Hepatocyte (in vitro differentiated cells): ENCODE data around the gene DLG2. TPM values are rescaled to one million over a fixed set of nuclear protein-coding genes. Genes with fewer than 3 reads are reported as not detected.

Experiments used
- DNase-seq: peaks from one replicate; pipeline ENCODE4 v3.0.0-alpha.2; 2016; ENCODE audit warnings: low spot score
- H2AFZ ChIP-seq: fragments of 200-600 bp; sonication (generic); 2 replicates; pipeline ENCODE4 v1.6.0; 2016; ENCODE audit warnings: antibody characterized with exemption, mild to moderate bottlenecking
- H3K27ac ChIP-seq: fragments of 200-600 bp; sonication (generic); 2 replicates; pipeline ENCODE4 v1.5.1; 2016; ENCODE audit warnings: mild to moderate bottlenecking
- H3K27me3 ChIP-seq: fragments of 200-600 bp; sonication (generic); 2 replicates; pipeline ENCODE4 v1.6.1; 2016
- H3K36me3 ChIP-seq: fragments of 200-600 bp; sonication (generic); replicated peaks from 2 replicates; pipeline ENCODE4 v1.5.1; 2016; ENCODE audit warnings: low read depth; ENCODE audit not compliant: insufficient read depth
- H3K4me1 ChIP-seq: fragments of 200-600 bp; sonication (generic); 2 replicates; pipeline ENCODE4 v1.5.1; 2016; ENCODE audit warnings: mild to moderate bottlenecking, moderate library complexity; ENCODE audit not compliant: insufficient read depth
- H3K4me2 ChIP-seq: fragments of 200-600 bp; sonication (generic); 2 replicates; pipeline ENCODE4 v1.6.0; 2016
- H3K4me3 ChIP-seq: fragments of 200-600 bp; sonication (generic); 2 replicates; pipeline ENCODE4 v1.5.1; 2016; ENCODE audit warnings: mild to moderate bottlenecking
- H3K79me2 ChIP-seq: fragments of 200-600 bp; sonication (generic); 2 replicates; pipeline ENCODE4 v1.6.0; 2017; ENCODE audit warnings: mild to moderate bottlenecking
- H3K9me2 ChIP-seq: fragments of 200-600 bp; sonication (generic); replicated peaks from 2 replicates; pipeline ENCODE4 v1.6.0; 2017; ENCODE audit warnings: mild to moderate bottlenecking; ENCODE audit not compliant: insufficient read depth
- H3K9me3 ChIP-seq: fragments of 200-600 bp; sonication (generic); 2 replicates; pipeline ENCODE4 v1.5.1; 2016; ENCODE audit warnings: low read depth, mild to moderate bottlenecking
- H4K20me1 ChIP-seq: fragments of 200-600 bp; sonication (generic); 2 replicates; pipeline ENCODE4 v1.6.0; 2016; ENCODE audit warnings: mild to moderate bottlenecking; ENCODE audit not compliant: insufficient read depth, poor library complexity, severe bottlenecking
- CTCF ChIP-seq: fragments of 200-600 bp; sonication (generic); IDR thresholded peaks from 2 replicates; pipeline ENCODE4 v1.5.1; 2016; ENCODE audit warnings: antibody characterized with exemption, mild to moderate bottlenecking; ENCODE audit not compliant: poor library complexity
- EZH2 ChIP-seq: fragments of 200-600 bp; sonication (generic); IDR thresholded peaks from 2 replicates; pipeline ENCODE4 v1.6.1; 2016; ENCODE audit warnings: antibody characterized with exemption, mild to moderate bottlenecking, borderline replicate concordance
- EZH2phosphoT487 ChIP-seq: fragments of 200-600 bp; sonication (generic); IDR thresholded peaks from one replicate; pipeline ENCODE4 v1.6.1; 2018; ENCODE audit warnings: antibody characterized with exemption, mild to moderate bottlenecking, low read depth, moderate library complexity; ENCODE audit not compliant: unreplicated experiment, severe bottlenecking
- WGBS: methylation state at CpG from one replicate; pipeline ENCODE4 v1.1.6; 2016; ENCODE audit warnings: low lambda C conversion rate; ENCODE audit errors: missing lambda C conversion rate; 5-methylcytosine and 5-hydroxymethylcytosine counted together
- polyA plus RNA-seq: library from polyadenylated mRNA; unstranded; fragments of >200 nt; fragmentation: Nextera tagmentation; extraction: Ambion mirVana; gene quantifications from 2 replicates; pipeline ENCODE4 v1.2.1, GENCODE V29; 2016
- total RNA-seq: library from RNA; depleted of rRNA; stranded (reverse); fragments of >200 nt; gene quantifications from 2 replicates; pipeline ENCODE4 v1.2.3, GENCODE V29; 2014

DLG2 gene
- total and polyA plus RNA-seq, 2 experiments from 2014 or later, result 2.6 to 6.8 TPM

GRCh38 chr11:85269109-85269508 is 358.0 kb downstream of the DLG2 start:
- Histone ChIP-seq H3K4me1 (no peaks in the 10 kb centered on the region), H3K9me2 (no peaks in the 10 kb centered on the region), H2AFZ (no peak overlapping the region)

GRCh38 chr11:85266646-85267045 is 360.5 kb downstream of the DLG2 start:
- Histone ChIP-seq H4K20me1 (no peaks in the 10 kb centered on the region), H3K79me2 (no peaks in the 10 kb centered on the region), H3K4me1 (no peaks in the 10 kb centered on the region), H3K9me2 (no peaks in the 10 kb centered on the region), H2AFZ (no peak overlapping the region), H3K4me3 (no peak overlapping the region), H3K4me2 (no peak overlapping the region), H3K36me3 (no peaks in the 10 kb centered on the region), H3K9me3 (no peaks in the 10 kb centered on the region), H3K27me3 (no peaks in the 10 kb centered on the region), H3K27ac (no peak overlapping the region)
- TF ChIP-seq EZH2phosphoT487 (no peak), CTCF (no peak), EZH2 (no peak)
- DNase-seq, result no peak
- WGBS, result 100% methylated on average over 1 of the region's 1 CpG

More at GRCh38 chr11:85269109-85269508, 358.0 kb downstream of the DLG2 start:
- no peak overlapping the region for H3K4me3 ChIP-seq
- no peaks in the 10 kb centered on the region for H3K9me3 ChIP-seq
- no peaks in the 10 kb centered on the region for H3K79me2 ChIP-seq
- H3K27ac ChIP-seq, result no peak overlapping the region
- H3K4me2 ChIP-seq, result no peak overlapping the region
- H4K20me1 ChIP-seq, result no peaks in the 10 kb centered on the region
- TF ChIP-seq EZH2 (no peak), EZH2phosphoT487 (no peak), CTCF (no peak)
- DNase-seq, result no peak
- H3K27me3 ChIP-seq, result no peaks in the 10 kb centered on the region
- no peaks in the 10 kb centered on the region for H3K36me3 ChIP-seq

GRCh38 chr11:85263328-85263727 is 363.8 kb downstream of the DLG2 start:
- H2AFZ ChIP-seq, result no peak overlapping the region
- no peaks in the 10 kb centered on the region for H3K4me1 ChIP-seq
- no peaks in the 10 kb centered on the region for H3K79me2 ChIP-seq
- WGBS, result 90% methylated on average over 3 of the region's 3 CpGs
- no peaks in the 10 kb centered on the region for H3K9me3 ChIP-seq
- no peaks in the 10 kb centered on the region for H3K27me3 ChIP-seq
- no peaks in the 10 kb centered on the region for H3K9me2 ChIP-seq
- H3K36me3 ChIP-seq, result no peaks in the 10 kb centered on the region
- no peak overlapping the region for H3K4me2 ChIP-seq
- H3K4me3 ChIP-seq, result no peak overlapping the region
- H4K20me1 ChIP-seq, result no peaks in the 10 kb centered on the region
- TF ChIP-seq EZH2 (no peak), EZH2phosphoT487 (no peak), CTCF (no peak)
- no peak for DNase-seq
- H3K27ac ChIP-seq, result no peak overlapping the region

GRCh38 chr11:85257837-85258236 is 369.3 kb downstream of the DLG2 start:
- H3K27ac ChIP-seq, result no peak overlapping the region

More at GRCh38 chr11:85257837-85258236, 369.3 kb downstream of the DLG2 start:
- DNase-seq, result no peak
- Histone ChIP-seq H3K27me3 (no peaks in the 10 kb centered on the region), H3K4me2 (no peak overlapping the region), H2AFZ (no peak overlapping the region), H3K4me1 (no peaks in the 10 kb centered on the region), H3K79me2 (no peaks in the 10 kb centered on the region), H4K20me1 (no peaks in the 10 kb centered on the region), H3K36me3 (no peaks in the 10 kb centered on the region), H3K9me2 (no peaks in the 10 kb centered on the region), H3K4me3 (no peak overlapping the region), H3K9me3 (no peaks in the 10 kb centered on the region)
- no peak for TF ChIP-seq EZH2phosphoT487
- TF ChIP-seq EZH2, result no peak
- no peak for TF ChIP-seq CTCF
